GM19035 (cell line): ENCODE results near the gene OPTC.

Experiments used
- ATAC-seq: cut with Tn5 transposase; IDR thresholded peaks from one replicate; pipeline ENCODE4 v1.9.1; 2021; ENCODE audit not compliant: unreplicated experiment

Gene OPTC

DNA sequence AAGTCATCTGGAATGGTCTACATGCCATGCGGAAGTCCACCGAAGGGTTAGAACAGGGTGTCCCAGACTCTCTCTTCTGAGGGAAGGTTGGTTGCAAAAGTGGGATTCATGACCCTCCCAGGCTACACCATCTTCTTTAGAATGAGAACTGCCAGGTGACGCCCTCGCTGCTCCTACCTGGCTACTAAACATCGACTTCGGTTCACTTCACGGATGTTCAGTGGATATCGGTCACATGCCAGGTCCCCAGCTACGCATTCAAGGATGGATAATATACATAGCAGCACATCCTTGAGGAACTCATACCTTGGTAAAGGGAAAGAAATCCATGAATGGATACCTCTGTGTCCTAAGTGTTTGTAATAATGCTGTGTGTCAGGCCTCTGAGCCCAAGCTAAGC, 3.3 kb upstream of the OPTC start:
- ATAC-seq, result no peak

- ATAC-seq, result no peak
Measured at GRCh38 chr1:203491664-203492063, 2.3 kb upstream of the OPTC start.

- no peak for ATAC-seq
Measured at GRCh38 chr1:203492082-203492747, 1.7 kb upstream of the OPTC start.

DNA sequence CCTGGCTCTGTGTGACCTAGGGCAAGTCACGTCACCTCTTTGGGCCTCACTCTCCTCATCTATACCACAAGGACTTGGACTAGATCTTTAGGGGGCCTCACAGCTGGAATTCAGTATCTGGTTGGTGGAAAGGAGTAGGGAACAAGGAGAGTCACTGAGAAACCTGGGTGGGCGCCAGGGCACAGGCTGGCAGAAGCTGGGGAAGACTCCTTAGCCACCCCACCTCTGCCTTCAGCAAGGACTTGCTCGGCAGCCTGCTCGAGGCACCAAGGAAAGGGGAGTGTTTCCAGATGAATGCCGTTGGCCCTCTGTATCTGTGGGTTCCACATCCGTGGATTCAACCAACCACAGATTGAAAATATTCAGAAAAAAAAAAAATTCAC, 1.2 kb upstream of the OPTC start:
- ATAC-seq, result no peak

DNA sequence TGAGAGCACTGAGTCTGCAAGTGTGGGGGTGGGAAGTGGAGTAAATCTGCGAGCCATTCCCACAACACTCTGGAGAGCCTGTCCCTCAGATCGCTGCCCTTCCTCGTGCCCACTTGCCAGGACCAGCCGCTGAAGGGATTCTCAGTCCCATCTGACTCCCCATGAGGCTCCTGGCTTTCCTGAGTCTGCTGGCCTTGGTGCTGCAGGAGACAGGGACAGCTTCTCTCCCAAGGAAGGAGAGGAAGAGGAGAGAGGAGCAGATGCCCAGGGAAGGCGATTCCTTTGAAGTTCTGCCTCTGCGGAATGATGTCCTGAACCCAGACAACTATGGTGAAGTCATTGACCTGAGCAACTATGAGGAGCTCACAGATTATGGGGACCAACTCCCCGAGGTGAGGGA, 1.9 kb downstream of the OPTC start:
- no peak for ATAC-seq

GRCh38 chr1:203497269-203497777, 3.4 kb downstream of the OPTC start:
- no peak for ATAC-seq

GRCh38 chr1:203499643-203500278, 5.8 kb downstream of the OPTC start:
- no peak for ATAC-seq

DNA sequence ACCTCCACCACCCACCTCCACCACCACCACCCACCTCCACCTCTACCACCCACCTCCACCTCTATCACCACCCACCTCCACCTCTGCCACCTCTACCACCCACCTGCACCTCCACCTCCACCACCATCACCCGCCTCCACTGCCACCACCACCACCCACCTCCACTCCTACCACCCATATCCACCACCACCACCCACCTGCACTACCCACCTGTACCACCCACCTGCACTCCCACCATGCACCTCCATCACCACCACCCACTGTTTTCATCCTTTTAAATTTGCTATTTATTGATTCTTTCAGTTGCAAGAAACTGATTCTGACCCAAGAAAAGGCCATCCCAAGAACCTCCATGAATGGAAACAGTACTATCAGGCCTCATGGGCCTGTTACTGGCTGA, 6.3 kb downstream of the OPTC start:
- no peak for ATAC-seq

- no peak for ATAC-seq
Measured at GRCh38 chr1:203503836-203504235, 9.9 kb downstream of the OPTC start.

- peak; percentile 46 for ATAC-seq
Measured at GRCh38 chr1:203504400-203505250, 10.7 kb downstream of the OPTC start.

- no peak for ATAC-seq
Measured at GRCh38 chr1:203505526-203506204, 11.7 kb downstream of the OPTC start.

DNA sequence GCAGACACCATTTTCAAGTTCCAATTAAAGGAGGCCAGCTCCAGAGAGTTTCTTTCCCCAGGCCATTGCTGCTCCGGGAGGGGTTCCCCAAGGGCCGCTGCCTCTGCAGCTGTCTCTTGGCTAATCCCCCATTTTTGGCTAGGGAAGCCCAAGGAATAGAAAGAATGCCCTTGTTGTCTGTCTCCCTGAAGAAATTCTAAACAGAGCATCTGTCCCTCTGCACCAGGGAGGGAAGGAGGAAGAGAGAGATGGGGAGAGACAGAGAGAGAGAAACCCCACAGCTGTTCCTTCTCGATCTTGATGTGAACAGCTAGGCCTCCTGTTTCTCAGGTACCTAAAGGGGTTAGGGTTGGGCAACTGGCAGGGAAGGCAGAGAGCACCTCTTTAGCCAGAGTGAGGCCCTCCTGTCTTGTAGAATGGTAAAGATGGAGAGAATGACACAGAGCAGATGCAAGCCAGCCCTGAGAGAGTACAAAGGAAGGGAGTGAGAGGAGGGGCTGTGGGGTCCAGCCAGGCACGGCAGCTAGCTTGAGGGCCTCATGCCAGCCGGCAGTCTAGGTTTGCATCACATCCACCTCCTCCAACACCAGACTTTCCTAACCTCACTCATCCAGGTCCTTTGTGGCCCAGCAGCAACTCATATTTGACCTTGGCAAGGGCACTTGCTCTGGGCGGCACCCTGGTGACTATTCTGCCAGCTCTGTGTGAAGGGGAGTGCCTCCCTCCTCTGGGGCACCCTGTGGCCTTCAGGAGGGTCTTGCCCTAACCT, 13.1 kb downstream of the OPTC start:
- no peak for ATAC-seq

- no peak for ATAC-seq
Measured at GRCh38 chr1:203507759-203508158, 13.8 kb downstream of the OPTC start.

GRCh38 chr1:203508463-203509073, 14.6 kb downstream of the OPTC start:
- ATAC-seq, result no peak

DNA sequence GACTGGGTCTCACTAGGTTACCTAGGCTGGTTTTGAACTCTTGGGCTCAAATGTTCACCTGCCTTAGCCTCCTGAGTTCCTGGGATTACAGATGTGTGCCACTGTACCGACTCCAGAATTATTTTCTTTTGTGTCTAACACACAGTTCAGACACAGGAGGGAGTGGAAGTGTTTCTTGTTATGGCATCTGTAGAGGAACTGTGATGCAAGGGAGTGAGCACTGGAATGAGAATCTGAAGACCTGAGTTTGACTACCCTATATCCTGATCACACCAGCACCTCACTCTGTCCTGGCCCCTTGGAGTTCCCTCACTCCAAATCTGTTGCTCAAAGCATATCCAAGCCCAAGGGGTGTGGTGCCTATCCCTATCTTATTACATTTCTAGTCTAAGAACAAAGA, 15.2 kb downstream of the OPTC start:
- no peak for ATAC-seq

DNA sequence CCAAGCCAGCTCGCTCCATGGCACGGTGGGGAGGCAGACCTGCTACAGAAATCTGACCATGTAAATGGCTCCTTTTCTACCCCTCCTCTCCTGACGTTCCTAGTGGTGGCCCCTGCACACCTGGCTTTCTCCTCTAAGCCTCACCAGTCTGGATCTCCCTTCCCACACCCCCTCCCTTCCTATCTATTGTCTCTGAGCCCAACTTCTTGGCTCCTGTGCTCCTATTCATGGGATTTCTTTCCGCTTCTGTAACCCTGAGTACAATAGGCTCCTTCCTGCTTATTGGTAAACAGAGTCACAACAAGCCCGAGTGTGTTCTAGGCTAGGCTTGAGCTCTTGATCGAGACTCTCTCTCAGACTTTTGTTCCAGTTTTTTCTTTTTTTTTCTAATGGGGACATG, 17.6 kb downstream of the OPTC start:
- no peak for ATAC-seq

DNA sequence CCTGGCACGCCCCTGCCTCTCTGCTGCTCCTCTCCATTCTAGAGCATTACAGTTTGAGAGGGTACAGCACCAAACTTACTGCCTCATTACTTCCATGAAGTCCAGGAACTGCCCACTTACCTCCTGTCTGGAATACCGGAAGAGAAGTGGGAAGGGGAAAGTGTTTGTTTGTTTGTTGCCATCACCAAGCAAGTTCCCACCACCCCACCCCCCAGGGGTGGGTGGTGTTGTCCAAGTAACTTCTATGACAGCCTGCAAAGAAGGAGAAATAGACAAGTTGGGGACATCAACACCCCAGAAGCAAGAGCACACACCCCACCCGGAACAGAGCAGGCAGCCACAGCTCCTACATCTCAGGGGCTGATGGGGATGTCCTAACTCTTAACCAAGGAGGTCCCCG, 18.0 kb downstream of the OPTC start:
- no peak for ATAC-seq

GRCh38 chr1:203512517-203512847, 18.5 kb downstream of the OPTC start:
- ATAC-seq, result no peak

DNA sequence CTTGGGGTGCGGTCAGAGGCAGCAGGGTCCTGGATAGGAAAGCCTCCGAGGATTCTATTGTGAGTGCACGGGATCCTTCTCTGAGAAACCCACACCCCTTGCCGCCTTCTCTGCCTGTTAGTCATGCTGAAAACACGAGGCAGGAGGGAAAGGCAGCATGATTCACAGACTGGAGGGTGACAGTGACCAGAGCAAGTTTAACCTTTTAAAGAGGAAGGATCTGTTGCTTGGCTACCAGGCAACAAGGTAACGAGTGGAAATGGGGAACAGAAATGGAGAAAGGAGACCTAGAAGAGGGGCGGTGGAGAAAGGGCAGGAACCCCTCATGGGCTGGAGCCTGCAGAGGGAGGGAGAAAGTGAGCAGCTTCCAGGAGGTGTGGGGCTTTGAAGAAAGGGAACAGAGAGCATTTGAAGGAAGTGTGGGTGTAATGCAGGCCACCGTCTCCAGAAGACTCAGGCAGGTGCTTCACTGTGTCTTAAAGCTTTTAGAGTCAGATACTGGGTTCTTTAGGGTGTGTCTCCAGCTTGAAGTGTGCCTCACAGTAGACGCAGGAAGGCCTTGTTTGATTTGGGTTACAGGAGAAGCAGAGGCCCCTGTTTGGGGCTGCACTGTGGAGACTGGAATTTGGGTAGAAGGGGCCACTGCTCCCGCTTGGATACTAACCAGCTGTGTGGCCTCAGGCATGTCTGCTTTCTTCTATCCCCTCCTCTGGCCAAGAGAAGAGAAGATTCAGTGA, 19.1 kb downstream of the OPTC start:
- ATAC-seq, result no peak

DNA sequence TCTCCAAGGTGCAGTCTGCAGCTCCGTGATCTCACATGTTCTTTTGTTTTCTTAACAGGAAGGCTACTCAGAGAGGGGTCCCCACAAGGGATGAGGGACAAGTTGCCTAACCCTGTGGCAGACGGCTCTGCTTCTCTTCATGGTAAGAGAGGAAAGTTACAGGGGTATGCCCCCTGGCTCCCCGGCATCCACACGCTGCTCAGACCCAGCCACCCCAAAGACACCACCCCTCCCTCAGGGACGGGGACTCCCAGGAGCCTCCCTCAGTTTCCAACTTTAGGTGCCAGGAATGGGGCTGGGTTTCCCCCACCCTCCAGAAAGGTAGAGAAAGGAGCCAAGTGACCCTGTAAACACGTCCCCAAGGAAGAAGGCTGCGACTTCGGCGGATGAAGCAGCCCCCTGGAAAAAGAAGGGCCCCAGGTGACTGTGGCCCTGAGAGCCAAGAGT, 19.7 kb downstream of the OPTC start:
- no peak for ATAC-seq
